T-helper 1 cell treated with Interleukin-12 subunit alpha and Interleukin-12 subunit beta and Interleukin-4 antibody, amounts not matched to agents 30 μg/mL and 1 μg/mL, for 36 hours (primary cell): Measurements from ENCODE around the gene MYCBP2.
"Not testable (repeated sequence)": the region's sequence is repeated elsewhere in the genome, so short reads cannot be mapped to it uniquely, and the experiment has no call there.

Experiments
- H3K27ac Mint-ChIP-seq: one replicate; pipeline ENCODE4 v1.8.0; 2021; ENCODE audit warnings: mild to moderate bottlenecking, mixed read lengths
- H3K27me3 Mint-ChIP-seq: one replicate; pipeline ENCODE4 v1.8.0; 2021; ENCODE audit warnings: low read depth, mixed read lengths
- H3K36me3 Mint-ChIP-seq: one replicate; pipeline ENCODE4 v1.8.0; 2021; ENCODE audit warnings: low read depth, mixed read lengths
- H3K4me1 Mint-ChIP-seq: one replicate; pipeline ENCODE4 v1.8.0; 2021; ENCODE audit warnings: low read depth, mixed read lengths
- H3K4me3 Mint-ChIP-seq: one replicate; pipeline ENCODE4 v1.8.0; 2021; ENCODE audit warnings: mild to moderate bottlenecking, moderate library complexity, mixed read lengths
- H3K9me3 Mint-ChIP-seq: one replicate; pipeline ENCODE4 v1.8.0; 2021; ENCODE audit warnings: mixed read lengths

Gene MYCBP2

DNA sequence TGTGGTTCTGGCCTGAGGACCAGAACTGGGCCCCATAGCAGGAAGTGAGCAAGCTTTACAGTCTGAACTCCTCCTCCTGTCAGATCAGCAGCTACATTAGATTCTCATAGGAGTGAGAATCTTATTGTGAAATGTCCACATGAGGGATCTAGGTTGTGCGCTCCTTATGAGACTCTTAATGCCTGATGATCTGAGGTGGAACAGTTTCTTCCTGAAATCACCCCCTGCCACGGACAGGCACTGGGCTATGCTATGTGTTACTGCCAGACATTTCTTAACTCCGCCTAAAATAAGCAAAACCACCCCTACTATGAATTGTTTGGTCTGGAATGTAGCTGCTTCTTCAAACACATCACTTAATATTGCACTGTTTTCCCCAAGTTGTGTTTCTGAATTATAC is 304.6 kb downstream of the MYCBP2 start:
- Mint-ChIP-seq H3K27ac (no peak overlapping the region), H3K27me3 (no peaks in the 10 kb centered on the region), H3K4me1 (peaks cover 42% of the 10 kb centered on the region), H3K4me3 (no peak overlapping the region), H3K36me3 (peaks cover 27% of the 10 kb centered on the region), H3K9me3 (no peaks in the 10 kb centered on the region)

DNA sequence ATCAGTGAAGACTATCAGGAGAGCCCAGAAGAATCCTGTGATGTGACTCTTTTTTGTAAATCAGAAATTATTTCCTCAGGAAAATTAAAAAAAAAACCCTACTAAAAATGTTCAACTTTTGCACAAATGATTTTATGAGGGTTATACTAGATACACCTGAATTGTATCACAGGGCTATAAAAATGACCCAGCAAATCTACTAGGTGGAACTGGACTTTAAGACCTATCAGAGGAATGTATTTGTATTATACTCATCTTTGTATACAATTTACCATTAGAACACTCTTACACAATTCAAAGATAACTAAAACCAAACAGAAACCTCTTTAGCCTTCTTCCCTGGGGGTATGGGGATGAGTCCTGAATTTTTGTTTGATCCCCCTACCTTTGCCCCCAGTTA is 307.1 kb downstream of the MYCBP2 start:
- peaks cover 40% of the 10 kb centered on the region for H3K36me3 Mint-ChIP-seq
- H3K4me3 Mint-ChIP-seq = no peak overlapping the region
- peaks cover 40% of the 10 kb centered on the region for H3K4me1 Mint-ChIP-seq
- no peaks in the 10 kb centered on the region for H3K9me3 Mint-ChIP-seq
- no peaks in the 10 kb centered on the region for H3K27me3 Mint-ChIP-seq
- H3K27ac Mint-ChIP-seq = no peak overlapping the region

DNA sequence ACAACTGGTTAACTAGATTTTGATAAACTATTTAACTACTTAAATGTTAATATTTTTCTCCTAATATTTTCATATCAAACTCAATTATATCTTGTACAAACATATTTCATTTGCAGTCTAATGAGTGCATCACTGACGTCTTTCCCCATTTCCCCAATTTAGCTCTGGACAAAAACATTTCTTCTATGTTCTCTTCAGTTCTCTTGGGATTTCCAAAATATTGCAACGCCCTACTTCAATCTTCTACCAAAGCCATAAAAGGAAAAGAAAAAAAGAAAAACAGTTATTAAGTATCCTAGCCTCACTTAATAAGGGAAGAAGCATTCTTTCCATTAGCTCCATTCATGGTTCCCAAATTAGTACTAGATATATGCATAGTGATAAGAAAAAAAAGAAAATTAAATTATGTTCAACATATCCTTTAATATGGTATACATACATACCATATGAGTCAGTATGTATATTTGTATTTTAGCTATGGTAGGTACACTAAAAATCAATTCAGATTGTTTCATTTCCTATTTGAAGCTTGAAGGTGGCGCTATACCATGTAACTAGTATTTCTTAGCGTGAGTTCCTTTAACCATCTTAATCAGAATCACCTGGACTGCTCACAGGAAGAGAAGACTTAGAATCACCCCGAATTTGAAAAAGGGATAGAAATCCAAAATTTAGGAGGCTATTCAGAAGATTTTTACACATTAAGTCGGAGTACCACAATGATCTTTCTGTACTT is 309.8 kb downstream of the MYCBP2 start:
- Mint-ChIP-seq H3K4me1 (peaks cover 22% of the 10 kb centered on the region), H3K4me3 (no peak overlapping the region), H3K27ac (no peak overlapping the region), H3K27me3 (no peaks in the 10 kb centered on the region), H3K36me3 (peaks cover 45% of the 10 kb centered on the region), H3K9me3 (no peaks in the 10 kb centered on the region)

DNA sequence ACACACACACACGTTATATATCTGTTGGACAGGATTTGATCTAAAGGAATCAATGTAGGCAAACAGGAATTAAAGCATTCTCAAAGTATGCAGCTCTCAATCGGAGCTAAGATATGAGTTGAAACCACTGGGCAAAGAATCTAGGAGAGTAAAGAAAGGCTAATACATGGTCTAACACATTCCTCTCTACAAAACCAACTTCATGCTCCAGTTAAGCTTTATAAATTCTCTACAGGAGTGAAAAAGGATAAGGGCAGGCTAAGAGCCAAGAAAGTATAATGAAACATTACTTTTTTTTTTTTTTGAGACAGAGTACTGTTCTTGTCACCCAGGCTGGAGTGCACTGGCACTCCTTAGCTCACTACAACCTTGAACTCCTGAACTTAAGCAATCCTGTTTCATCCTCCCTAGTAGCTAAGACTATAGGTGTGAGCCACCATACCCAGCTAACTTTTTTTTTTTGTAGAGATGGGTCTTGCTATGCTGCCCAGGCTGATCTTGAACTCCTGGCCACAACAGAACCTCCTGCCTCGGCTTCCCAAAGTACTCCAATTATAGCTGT is 310.6 kb downstream of the MYCBP2 start:
- Mint-ChIP-seq H3K4me1 (peaks cover 20% of the 10 kb centered on the region), H3K36me3 (peaks cover 48% of the 10 kb centered on the region), H3K9me3 (no peaks in the 10 kb centered on the region), H3K27me3 (no peaks in the 10 kb centered on the region), H3K4me3 (no peak overlapping the region), H3K27ac (no peak overlapping the region)

DNA sequence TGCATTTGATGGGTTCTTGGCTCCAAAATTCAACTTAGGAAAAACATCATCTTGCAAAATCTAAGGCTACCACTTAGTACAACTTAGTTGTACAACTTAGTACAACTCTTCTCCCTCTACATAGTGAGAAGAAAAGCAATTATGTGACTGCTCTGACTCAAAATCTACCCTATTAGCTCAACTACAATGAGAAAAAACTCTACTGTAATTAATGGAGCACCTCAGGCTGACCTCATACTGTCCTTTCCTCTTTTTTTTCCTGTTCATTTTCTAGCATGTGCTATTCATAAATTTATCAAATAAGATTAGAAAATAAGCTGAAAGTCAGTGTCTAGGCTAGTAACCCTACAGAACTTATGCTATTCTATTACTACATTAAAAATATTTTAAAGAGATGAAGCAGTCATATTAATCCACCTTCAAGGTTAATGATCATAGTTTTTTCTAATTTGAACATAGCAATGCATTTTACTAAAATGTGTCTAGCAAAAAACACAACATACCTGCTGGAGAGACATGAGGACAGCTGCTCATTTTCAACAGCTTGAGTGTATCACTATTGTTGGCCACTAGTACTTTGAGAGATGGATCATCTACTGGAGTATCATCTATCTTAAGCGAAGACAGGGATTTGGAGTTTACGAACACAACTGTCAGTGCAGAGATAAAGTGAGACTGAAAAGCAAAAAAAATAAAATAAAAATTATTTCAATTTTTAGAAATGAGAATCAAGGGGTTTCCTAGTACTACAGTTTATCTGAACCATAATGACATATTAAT is 311.8 kb downstream of the MYCBP2 start:
- Mint-ChIP-seq H3K27ac (no peak overlapping the region), H3K9me3 (no peaks in the 10 kb centered on the region), H3K27me3 (no peaks in the 10 kb centered on the region), H3K36me3 (peaks cover 52% of the 10 kb centered on the region), H3K4me3 (no peak overlapping the region), H3K4me1 (peaks cover 17% of the 10 kb centered on the region)

- peaks cover 22% of the 10 kb centered on the region for H3K4me1 Mint-ChIP-seq
- H3K4me3 Mint-ChIP-seq = no peak overlapping the region
- H3K27ac Mint-ChIP-seq = no peak overlapping the region
Measured at GRCh38 chr13:77013853-77014542, 312.9 kb downstream of the MYCBP2 start.

DNA sequence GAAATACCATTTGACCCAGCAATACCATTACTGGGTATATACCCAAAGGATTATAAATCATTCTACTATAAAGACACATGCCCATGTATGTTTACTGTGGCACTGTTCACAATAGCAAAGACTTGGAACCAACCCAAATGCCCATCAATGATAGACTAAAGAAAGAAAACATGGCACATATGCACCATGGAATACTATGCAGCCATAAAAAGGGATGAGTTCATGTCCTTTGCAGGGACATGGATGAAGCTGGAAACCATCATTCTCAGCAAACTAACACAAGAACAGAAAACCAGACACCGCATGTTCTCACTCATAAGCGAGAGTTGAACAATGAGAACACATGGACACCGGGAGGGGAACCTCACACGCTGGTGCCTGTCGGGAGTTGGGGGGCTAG is 317.2 kb downstream of the MYCBP2 start:
- not testable (repeated sequence) for H3K9me3 Mint-ChIP-seq, H3K4me3 Mint-ChIP-seq, H3K27ac Mint-ChIP-seq, H3K27me3 Mint-ChIP-seq
- Mint-ChIP-seq H3K4me1 (peaks cover 20% of the 10 kb centered on the region), H3K36me3 (peaks cover 40% of the 10 kb centered on the region)

More at GRCh38 chr13:77013853-77014542, 312.9 kb downstream of the MYCBP2 start:
- no peaks in the 10 kb centered on the region for H3K9me3 Mint-ChIP-seq
- no peaks in the 10 kb centered on the region for H3K27me3 Mint-ChIP-seq
- peaks cover 56% of the 10 kb centered on the region for H3K36me3 Mint-ChIP-seq

- H3K4me3 Mint-ChIP-seq = no peak overlapping the region
- H3K9me3 Mint-ChIP-seq = no peaks in the 10 kb centered on the region
- peaks cover 38% of the 10 kb centered on the region for H3K36me3 Mint-ChIP-seq
- H3K27ac Mint-ChIP-seq = no peak overlapping the region
- H3K4me1 Mint-ChIP-seq = peaks cover 21% of the 10 kb centered on the region
- H3K27me3 Mint-ChIP-seq = no peaks in the 10 kb centered on the region
Measured at GRCh38 chr13:77009011-77009410, 317.9 kb downstream of the MYCBP2 start.

GRCh38 chr13:77008337-77008736 is 318.6 kb downstream of the MYCBP2 start:
- not testable (repeated sequence) for H3K4me3 Mint-ChIP-seq, H3K27me3 Mint-ChIP-seq, H3K9me3 Mint-ChIP-seq, H3K27ac Mint-ChIP-seq
- Mint-ChIP-seq H3K36me3 (peaks cover 31% of the 10 kb centered on the region), H3K4me1 (peaks cover 21% of the 10 kb centered on the region)

DNA sequence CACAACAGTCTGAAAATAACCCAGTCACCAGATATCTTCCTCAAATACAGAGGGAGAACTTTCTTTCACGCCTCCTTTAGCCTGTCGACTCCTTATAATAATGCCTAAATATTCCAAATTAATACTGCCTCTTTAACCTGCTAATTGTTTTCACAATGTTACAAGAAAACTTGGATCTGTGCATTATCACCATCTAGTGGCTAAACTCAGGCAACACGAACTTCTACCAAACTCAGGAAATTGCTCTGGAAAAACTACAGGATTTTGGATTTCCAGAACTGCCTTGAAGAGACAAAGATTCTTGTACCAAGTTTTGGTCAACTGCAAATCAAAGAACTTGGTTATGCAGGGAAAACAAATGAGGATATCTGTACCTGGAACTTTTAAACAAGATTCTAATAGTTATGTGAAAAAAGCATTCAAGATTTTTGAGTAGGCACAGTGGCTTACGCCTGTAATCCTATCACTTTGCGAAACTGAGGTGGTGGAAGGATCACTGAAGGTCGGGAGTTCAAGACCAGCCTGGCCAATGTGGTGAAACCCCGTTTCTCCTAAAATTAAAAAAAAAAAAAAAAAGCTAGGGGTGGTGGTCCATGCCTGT is 324.2 kb downstream of the MYCBP2 start:
- no peaks in the 10 kb centered on the region for H3K9me3 Mint-ChIP-seq
- peaks cover 34% of the 10 kb centered on the region for H3K36me3 Mint-ChIP-seq
- H3K4me3 Mint-ChIP-seq = no peak overlapping the region
- peaks cover 22% of the 10 kb centered on the region for H3K4me1 Mint-ChIP-seq
- H3K27ac Mint-ChIP-seq = no peak overlapping the region
- no peaks in the 10 kb centered on the region for H3K27me3 Mint-ChIP-seq

GRCh38 chr13:77001963-77002587 is 324.8 kb downstream of the MYCBP2 start:
- no peaks in the 10 kb centered on the region for H3K27me3 Mint-ChIP-seq
- no peaks in the 10 kb centered on the region for H3K9me3 Mint-ChIP-seq
- H3K27ac Mint-ChIP-seq = no peak overlapping the region
- peaks cover 31% of the 10 kb centered on the region for H3K36me3 Mint-ChIP-seq
- H3K4me1 Mint-ChIP-seq = peaks cover 21% of the 10 kb centered on the region
- no peak overlapping the region for H3K4me3 Mint-ChIP-seq

DNA sequence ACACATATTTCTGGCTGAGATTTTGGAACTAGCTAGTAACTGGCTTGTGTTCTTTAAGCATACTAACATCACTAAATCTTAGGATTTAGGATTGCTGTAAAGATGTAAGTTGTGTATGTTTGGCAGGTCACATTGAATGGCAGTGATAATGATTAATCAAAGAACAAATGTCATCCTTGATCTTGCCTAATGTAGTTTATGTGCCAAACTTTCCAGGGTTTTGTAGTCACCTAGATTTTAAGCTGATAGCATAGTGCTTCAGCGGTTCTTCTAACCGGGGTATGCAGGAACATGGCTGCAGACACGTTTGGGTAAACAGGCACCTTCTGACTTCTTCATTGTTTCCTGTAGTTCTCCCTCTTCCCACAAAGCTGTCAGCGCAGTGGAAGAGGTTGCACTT is 325.4 kb downstream of the MYCBP2 start:
- Mint-ChIP-seq H3K4me3 (no peak overlapping the region), H3K4me1 (peaks cover 21% of the 10 kb centered on the region), H3K36me3 (peaks cover 33% of the 10 kb centered on the region), H3K27me3 (no peaks in the 10 kb centered on the region), H3K9me3 (no peaks in the 10 kb centered on the region), H3K27ac (no peak overlapping the region)

DNA sequence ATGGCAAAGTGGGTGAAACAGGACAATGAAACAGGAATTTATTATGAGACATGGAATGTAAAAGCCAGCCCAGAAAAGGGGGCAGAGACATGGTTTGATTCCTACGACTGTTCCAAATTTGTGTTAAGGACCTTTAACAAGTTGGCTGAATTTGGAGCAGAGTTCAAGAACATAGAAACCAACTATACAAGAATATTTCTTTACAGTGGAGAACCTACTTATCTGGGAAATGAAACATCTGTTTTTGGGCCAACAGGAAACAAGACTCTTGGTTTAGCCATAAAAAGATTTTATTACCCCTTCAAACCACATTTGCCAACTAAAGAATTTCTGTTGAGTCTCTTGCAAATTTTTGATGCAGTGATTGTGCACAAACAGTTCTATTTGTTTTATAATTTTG is 326.4 kb downstream of the MYCBP2 start:
- H3K36me3 Mint-ChIP-seq = peaks cover 41% of the 10 kb centered on the region
- H3K9me3 Mint-ChIP-seq = no peaks in the 10 kb centered on the region
- H3K4me1 Mint-ChIP-seq = peaks cover 24% of the 10 kb centered on the region
- no peaks in the 10 kb centered on the region for H3K27me3 Mint-ChIP-seq
- H3K4me3 Mint-ChIP-seq = no peak overlapping the region
- H3K27ac Mint-ChIP-seq = no peak overlapping the region
